HG03469 (cell line): ENCODE measurements around the gene PNLDC1.
"Not testable (repeated sequence)": the region's sequence is repeated elsewhere in the genome, so short reads cannot be mapped to it uniquely, and the experiment has no call there.

Source experiments
- ATAC-seq: cut with Tn5 transposase; IDR thresholded peaks from one replicate; pipeline ENCODE4 v1.9.1; 2021; ENCODE audit warnings: mild to moderate bottlenecking, moderate library complexity, moderate number of reproducible peaks; ENCODE audit not compliant: unreplicated experiment

The PNLDC1 gene

DNA sequence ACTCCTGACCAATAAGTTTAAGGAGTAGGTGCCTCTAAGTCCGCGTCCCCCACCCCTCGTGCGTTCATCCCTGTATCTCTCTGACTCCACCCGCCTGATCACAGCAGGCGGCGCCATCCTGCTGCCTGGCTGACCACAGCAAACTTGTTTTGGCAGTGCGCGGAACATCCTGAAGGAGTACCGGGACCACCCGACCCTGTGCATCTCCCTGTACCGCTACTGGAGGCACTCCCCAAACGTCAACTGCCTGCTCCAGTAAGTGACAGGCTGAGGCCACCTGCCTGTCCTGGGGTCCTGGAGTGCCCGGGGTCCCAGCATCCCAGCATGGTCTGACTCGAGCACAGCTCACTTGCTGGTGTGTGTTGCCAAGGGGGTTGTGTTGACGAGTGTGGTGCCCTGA is 19.0 kb downstream of the PNLDC1 start:
- ATAC-seq: no peak

- no peak for ATAC-seq
These were observed 20.0 kb downstream of the PNLDC1 start for GRCh38 chr6:159819932-159820640.

GRCh38 chr6:159821122-159821521 is 21.0 kb downstream of the PNLDC1 start:
- no peak for ATAC-seq

- no peak for ATAC-seq
These were observed 21.6 kb downstream of the PNLDC1 start for GRCh38 chr6:159821726-159822125.

DNA sequence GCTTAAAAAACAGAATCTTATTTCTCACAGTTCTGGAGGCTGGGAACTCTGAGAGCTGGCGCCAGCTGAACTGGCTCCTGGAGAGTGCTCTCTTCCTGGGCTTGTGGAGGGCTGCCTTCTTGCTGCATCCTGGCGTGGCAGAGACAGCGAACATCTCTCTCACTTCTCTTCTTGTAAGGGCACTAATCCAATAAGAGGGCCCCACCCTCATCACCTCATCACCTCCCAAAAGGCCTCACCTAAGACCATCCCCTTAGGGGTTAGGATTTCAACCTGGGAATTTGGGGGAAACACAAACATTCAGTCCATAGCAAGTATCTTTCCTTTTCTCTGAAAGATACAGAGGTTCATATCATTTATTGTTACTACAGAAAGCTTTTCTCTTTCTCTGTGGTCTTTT is 23.9 kb downstream of the PNLDC1 start:
- no peak for ATAC-seq

- ATAC-seq: not testable (repeated sequence)
These were observed 24.6 kb downstream of the PNLDC1 start for GRCh38 chr6:159824690-159825089.

DNA sequence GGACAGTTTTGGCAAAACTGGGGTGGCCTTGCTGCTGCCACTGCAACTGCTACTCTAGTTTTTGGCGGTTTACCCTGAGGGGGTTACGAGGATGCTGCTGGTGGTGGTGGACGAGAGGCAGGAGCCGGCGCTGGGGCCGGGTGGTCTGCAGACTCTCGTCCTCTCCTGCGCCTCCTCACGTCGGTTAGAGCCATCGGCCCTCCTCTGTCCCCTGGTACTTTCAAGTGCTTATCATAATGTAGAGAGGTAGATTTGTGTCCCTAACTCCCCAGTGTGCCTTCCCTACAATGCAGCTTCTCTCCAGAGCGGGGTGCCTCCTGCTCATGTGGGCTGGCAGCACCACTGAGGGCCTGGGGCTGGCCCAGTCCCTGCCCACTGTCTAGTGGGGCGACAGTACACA is 25.9 kb downstream of the PNLDC1 start:
- ATAC-seq: no peak

GRCh38 chr6:159826968-159827647 is 27.0 kb downstream of the PNLDC1 start:
- no peak for ATAC-seq

GRCh38 chr6:159828074-159828473 is 28.0 kb downstream of the PNLDC1 start:
- ATAC-seq: no peak

GRCh38 chr6:159829526-159829925 is 29.4 kb downstream of the PNLDC1 start:
- ATAC-seq: peak; percentile 60

DNA sequence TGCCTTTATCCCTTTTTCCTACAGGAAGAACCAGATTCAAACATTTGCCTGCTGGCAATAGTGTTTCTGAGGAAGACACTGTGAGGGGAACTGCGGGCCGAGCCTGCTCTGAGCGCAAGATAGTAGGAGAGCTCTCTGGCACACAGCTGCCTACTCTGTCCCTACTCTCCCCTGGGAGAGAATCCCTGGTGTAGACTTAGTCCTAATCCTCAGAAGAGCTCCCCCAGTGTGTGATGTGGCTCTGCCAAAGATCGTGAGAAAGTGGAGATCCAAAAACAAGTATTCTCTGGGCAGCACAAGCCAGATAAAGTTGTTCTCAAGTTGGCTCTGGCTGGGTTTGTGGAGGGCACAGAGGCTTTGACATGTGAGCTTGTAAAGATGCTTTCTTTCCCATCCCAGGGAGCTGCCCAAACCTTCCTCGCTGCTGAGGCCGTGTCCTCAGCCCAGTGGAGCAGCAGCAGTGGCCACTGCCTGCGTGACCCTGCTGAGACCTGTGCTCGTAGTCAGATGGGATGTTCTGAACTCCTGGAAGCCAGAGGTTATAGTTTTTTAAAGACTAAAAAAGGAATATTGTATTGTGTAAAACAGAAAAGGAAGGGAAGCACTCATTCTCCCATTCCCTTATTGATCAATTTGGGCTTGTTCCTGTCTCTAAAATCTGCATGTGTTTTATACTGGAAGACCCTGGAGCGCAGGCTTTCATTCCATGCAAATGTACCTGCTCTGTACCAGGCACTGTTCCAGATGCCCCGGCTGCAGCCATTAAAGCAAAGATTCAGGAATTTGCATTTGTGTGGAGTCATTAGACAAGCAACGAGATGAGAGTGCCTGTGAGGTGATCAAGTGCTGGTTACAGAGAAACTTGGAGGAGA is 30.7 kb downstream of the PNLDC1 start:
- ATAC-seq: no peak

GRCh38 chr6:159831373-159831679 is 31.2 kb downstream of the PNLDC1 start:
- no peak for ATAC-seq

- no peak for ATAC-seq
These were observed 32.9 kb downstream of the PNLDC1 start for GRCh38 chr6:159832946-159833345.

GRCh38 chr6:159833556-159833955 is 33.5 kb downstream of the PNLDC1 start:
- no peak for ATAC-seq

DNA sequence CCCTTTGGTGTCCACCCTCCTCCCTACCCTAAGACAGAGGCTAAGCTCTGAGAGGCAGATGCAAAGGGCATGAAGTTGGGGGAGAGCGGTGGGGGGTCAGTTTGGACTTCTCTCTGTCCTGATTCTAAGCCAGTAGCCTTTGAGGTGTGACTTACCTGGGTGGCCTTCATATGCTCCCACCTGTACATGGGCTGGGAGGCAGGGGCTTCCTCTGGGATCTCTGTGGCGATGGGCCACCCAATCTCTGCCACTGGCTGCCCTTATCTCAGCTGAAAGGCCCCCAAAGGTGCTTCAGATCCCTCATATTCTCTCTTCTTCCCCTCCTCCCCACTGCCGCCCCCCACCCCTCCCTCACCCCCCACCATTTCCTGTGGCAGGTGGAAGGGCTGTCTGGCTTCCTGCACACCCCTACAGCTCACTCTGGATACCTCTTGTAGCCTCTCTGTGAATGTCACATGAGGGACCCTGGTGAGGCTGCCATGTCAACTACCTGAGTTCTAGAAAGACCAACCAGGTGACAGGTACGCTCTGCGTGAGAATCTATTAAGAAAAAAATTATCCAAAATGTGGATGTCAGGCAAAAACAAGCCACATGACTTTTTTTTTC is 34.0 kb downstream of the PNLDC1 start:
- ATAC-seq: no peak

- ATAC-seq: no peak
These were observed 36.8 kb downstream of the PNLDC1 start for GRCh38 chr6:159836718-159837490.

DNA sequence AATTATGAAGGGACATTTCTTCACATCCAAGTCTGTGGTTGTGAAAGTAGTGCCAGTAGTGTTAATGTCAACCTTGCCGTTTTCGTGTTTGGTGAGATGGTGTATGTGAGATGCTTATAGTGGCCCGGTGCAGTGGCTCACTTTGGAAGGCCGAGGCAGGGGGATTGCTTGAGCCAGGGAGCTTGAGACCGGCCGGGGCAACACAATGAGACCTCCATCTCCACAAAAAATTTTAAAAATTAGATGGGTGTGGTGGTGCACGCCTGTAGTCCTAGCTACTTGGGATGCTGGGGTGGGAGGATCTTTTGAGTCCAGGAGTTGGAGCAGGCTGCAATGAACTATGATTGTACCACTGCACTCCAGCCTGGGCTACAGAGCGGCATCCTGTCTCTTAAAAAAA is 37.4 kb downstream of the PNLDC1 start:
- no peak for ATAC-seq

- ATAC-seq: no peak
These were observed 38.1 kb downstream of the PNLDC1 start for GRCh38 chr6:159838020-159838744.

GRCh38 chr6:159842035-159842434 is 42.0 kb downstream of the PNLDC1 start:
- no peak for ATAC-seq
